Gastroesophageal sphincter (tissue), 3 donors: ENCODE measurements around the gene GLYATL1B.
"Not testable (repeated sequence)": the region's sequence is repeated elsewhere in the genome, so short reads cannot be mapped to it uniquely, and the experiment has no call there.

ENCODE experiments used
- EP300 ChIP-seq: sonication (generic); formaldehyde crosslinking; IDR thresholded peaks from one replicate; pipeline ENCODE4 v1.6.1; 2017; ENCODE audit warnings: antibody characterized with exemption, mild to moderate bottlenecking
- POLR2AphosphoS5 ChIP-seq: sonication (generic); formaldehyde crosslinking; IDR thresholded peaks from one replicate; pipeline ENCODE4 v1.6.1; 2017; ENCODE audit warnings: antibody characterized with exemption
- TF ChIP-seq, protein P1 (sequence below), 4 experiments: fragments of 200-600 bp in 2 of 4; fragments of 450-650 bp in 2 of 4; sonication (generic) in 1 of 4; IDR thresholded peaks; one replicate each; pipeline ENCODE4 v1.5.1; 2017 to 2019; ENCODE audit warnings: antibody characterized with exemption in 4 of 4, mild to moderate bottlenecking in 2 of 4, moderate library complexity in 2 of 4

DNA sequence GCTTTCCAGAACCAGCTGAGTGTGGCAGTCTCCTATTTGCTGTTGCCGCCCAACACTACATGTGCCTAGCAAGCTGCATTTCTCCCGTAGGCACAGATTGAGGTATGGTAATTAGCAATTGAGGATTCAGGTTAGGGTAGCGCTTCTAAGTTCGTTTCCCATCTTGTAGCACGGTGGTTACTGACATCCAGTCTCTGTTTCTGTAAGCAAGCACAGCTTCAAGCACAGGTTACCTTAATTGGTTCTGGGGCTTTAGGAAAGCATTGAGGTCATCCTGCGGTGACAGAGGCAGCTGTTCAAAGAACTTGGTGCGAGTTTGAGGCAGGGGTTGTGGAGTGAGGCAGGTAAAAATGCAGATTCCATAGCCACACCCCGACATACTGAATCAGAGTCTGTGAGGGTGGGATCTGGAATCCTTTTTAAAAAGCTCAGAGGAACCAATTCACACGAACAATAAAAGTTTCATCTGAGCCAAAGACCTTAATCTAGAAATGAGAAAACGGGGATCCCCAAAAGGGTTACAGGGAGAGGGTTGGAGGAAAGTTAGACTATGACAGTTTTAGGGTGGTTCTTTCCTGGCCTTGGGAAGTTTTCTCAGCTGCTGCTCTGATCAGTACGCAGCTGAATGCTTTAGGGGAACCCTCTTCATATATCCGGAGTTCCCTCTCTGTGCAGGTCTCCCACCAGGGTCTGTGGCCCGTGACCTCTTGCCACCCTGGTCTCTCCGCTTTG lies 21.9 kb upstream of the GLYATL1B start:
- TF ChIP-seq, protein P1, sequence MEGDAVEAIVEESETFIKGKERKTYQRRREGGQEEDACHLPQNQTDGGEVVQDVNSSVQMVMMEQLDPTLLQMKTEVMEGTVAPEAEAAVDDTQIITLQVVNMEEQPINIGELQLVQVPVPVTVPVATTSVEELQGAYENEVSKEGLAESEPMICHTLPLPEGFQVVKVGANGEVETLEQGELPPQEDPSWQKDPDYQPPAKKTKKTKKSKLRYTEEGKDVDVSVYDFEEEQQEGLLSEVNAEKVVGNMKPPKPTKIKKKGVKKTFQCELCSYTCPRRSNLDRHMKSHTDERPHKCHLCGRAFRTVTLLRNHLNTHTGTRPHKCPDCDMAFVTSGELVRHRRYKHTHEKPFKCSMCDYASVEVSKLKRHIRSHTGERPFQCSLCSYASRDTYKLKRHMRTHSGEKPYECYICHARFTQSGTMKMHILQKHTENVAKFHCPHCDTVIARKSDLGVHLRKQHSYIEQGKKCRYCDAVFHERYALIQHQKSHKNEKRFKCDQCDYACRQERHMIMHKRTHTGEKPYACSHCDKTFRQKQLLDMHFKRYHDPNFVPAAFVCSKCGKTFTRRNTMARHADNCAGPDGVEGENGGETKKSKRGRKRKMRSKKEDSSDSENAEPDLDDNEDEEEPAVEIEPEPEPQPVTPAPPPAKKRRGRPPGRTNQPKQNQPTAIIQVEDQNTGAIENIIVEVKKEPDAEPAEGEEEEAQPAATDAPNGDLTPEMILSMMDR (IDR thresholded peaks at IDR 0.05): not testable (repeated sequence)
- TF ChIP-seq EP300, POLR2AphosphoS5: not testable (repeated sequence)
